ENCODE data around the gene CD58. TPM values are rescaled to one million over a fixed set of nuclear protein-coding genes. Genes with fewer than 3 reads are reported as not detected.

Gene CD58
- total RNA-seq, 1 donor from 2014 or later: 8.0 TPM

DNA sequence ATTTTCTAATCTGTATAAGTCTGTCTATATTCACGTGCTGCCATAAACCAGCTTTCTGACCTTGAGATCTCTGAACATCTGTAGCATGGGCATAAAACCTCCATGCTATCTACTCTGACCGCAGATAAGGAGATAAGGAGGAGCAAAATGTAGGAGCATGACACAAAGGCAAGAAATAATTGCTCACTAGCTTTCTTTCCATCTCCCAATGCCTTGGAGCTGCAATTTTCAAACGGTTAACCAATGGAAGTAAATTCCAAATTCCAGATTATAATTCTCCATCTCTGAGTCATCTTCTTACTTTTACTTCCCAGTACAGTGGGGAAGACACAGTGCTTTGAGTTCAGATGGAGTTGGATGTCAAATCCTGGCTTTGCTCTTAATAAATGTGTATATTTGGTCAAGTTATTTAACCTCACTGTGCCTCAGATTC lies 41.6 kb downstream of the CD58 start:
- Mint-ChIP-seq H3K4me1 (ENCODE audit: low read depth, unreplicated experiment) (peaks cover 3% of the 10 kb centered on the region), H3K27ac (ENCODE audit: unreplicated experiment) (no peak overlapping the region), H3K4me3 (ENCODE audit: unreplicated experiment) (no peak overlapping the region), H3K36me3 (ENCODE audit: unreplicated experiment) (peaks cover 36% of the 10 kb centered on the region), H3K9me3 (ENCODE audit: unreplicated experiment) (peaks cover 6% of the 10 kb centered on the region), H3K27me3 (ENCODE audit: unreplicated experiment) (peaks cover 2% of the 10 kb centered on the region)
- no peak for DNase-seq
- TF ChIP-seq, protein P1, sequence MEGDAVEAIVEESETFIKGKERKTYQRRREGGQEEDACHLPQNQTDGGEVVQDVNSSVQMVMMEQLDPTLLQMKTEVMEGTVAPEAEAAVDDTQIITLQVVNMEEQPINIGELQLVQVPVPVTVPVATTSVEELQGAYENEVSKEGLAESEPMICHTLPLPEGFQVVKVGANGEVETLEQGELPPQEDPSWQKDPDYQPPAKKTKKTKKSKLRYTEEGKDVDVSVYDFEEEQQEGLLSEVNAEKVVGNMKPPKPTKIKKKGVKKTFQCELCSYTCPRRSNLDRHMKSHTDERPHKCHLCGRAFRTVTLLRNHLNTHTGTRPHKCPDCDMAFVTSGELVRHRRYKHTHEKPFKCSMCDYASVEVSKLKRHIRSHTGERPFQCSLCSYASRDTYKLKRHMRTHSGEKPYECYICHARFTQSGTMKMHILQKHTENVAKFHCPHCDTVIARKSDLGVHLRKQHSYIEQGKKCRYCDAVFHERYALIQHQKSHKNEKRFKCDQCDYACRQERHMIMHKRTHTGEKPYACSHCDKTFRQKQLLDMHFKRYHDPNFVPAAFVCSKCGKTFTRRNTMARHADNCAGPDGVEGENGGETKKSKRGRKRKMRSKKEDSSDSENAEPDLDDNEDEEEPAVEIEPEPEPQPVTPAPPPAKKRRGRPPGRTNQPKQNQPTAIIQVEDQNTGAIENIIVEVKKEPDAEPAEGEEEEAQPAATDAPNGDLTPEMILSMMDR (IDR thresholded peaks at IDR 0.05; ENCODE audit: partially characterized antibody, unreplicated experiment): no peak

DNA sequence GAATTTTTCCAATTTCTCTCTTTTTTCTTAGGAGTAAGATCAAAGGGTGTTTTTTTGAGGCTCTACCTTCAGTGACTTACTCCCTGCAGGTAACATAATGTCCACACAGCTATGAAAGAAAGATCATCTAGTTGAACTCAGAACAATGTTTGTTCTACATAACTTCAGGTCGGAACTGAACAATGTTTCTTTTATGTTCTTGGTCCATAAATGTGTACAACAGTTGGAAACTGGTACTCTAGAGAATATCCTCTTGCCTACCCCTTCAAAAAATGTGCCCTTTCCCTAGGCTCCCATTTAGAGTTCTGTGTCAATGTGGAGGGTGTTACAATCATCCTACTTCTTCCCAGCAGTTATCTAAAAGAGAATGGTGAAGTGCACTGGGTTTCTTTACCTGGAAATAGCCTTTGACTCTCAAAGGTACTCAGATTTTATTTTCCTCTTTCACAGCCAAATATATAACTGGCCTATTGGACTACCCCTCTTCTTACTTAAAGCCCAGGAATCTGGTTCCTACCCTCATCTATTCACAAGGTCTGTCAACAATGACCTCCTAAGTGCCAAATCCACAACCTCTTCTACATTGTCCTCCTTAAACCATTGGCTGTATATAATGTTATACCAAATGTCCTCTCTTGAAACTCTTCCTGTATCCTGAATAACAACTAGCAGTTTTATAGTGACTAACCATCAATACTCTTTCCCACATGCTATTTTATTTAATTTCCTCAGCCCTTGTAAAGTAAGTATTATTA lies 42.3 kb downstream of the CD58 start:
- Mint-ChIP-seq H3K4me1 (ENCODE audit: low read depth, unreplicated experiment) (peaks cover 3% of the 10 kb centered on the region), H3K9me3 (ENCODE audit: unreplicated experiment) (peaks cover 2% of the 10 kb centered on the region), H3K4me3 (ENCODE audit: unreplicated experiment) (no peak overlapping the region), H3K27me3 (ENCODE audit: unreplicated experiment) (peaks cover 2% of the 10 kb centered on the region), H3K27ac (ENCODE audit: unreplicated experiment) (no peak overlapping the region), H3K36me3 (ENCODE audit: unreplicated experiment) (peaks cover 29% of the 10 kb centered on the region)
- TF ChIP-seq, protein P1 (IDR thresholded peaks at IDR 0.05; ENCODE audit: partially characterized antibody, unreplicated experiment): no peak
- no peak for DNase-seq

DNA sequence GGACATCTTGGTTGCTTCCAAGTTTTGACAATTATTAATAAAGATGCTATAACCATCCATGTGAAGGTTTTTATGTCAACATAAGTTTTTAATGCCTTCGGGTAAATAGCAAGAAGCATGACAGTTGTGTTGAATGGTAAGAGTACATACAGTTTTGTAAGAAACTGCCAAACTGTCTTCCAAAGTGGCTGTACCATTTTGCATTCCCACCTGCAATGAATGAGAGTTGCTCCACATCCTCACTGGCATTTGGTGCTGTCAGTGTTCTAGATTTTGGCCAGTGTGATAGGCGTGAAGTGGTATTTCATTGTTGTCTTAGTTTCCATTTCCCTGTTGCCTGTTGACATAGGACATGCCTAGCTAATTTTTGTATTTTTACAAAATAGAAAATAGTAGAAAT lies 45.4 kb downstream of the CD58 start:
- H3K36me3 Mint-ChIP-seq (ENCODE audit: unreplicated experiment): peaks cover 20% of the 10 kb centered on the region
- TF ChIP-seq, protein P1 (IDR thresholded peaks at IDR 0.05; ENCODE audit: partially characterized antibody, unreplicated experiment): no peak
- no peak overlapping the region for H3K27ac Mint-ChIP-seq (ENCODE audit: unreplicated experiment)

DNA sequence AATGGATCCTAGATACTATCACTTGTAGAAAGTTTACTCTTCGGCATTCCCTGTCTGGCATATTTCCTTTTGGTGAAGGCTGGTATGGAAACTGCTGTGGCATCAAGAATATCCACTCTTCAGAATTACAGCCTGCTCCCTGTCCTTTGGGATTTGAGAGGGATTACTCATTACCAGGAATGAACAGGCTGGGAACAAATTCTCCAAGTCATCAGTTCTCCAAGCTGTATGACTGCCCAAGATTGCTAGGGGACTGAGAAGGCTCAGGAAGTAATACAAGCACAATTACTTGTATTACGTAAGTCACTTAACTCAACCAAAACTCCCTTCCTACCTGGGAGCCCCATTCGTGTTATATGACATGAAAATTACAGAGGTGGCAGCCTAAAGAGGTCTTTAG lies 49.6 kb downstream of the CD58 start:
- no peak overlapping the region for H3K27ac Mint-ChIP-seq (ENCODE audit: unreplicated experiment)
- no peak for DNase-seq
- peaks cover 5% of the 10 kb centered on the region for H3K27me3 Mint-ChIP-seq (ENCODE audit: unreplicated experiment)
- no peaks in the 10 kb centered on the region for H3K4me1 Mint-ChIP-seq (ENCODE audit: low read depth, unreplicated experiment)
- no peak overlapping the region for H3K4me3 Mint-ChIP-seq (ENCODE audit: unreplicated experiment)
- TF ChIP-seq, protein P1 (IDR thresholded peaks at IDR 0.05; ENCODE audit: partially characterized antibody, unreplicated experiment): no peak
- H3K9me3 Mint-ChIP-seq (ENCODE audit: unreplicated experiment): peaks cover 2% of the 10 kb centered on the region
- peaks cover 4% of the 10 kb centered on the region for H3K36me3 Mint-ChIP-seq (ENCODE audit: unreplicated experiment)

More for the DNA sequence above, 45.4 kb downstream of the CD58 start:
- no peak overlapping the region for H3K4me3 Mint-ChIP-seq (ENCODE audit: unreplicated experiment)
- H3K9me3 Mint-ChIP-seq (ENCODE audit: unreplicated experiment): no peaks in the 10 kb centered on the region
- peaks cover 4% of the 10 kb centered on the region for H3K27me3 Mint-ChIP-seq (ENCODE audit: unreplicated experiment)
- no peaks in the 10 kb centered on the region for H3K4me1 Mint-ChIP-seq (ENCODE audit: low read depth, unreplicated experiment)
- DNase-seq: no peak

DNA sequence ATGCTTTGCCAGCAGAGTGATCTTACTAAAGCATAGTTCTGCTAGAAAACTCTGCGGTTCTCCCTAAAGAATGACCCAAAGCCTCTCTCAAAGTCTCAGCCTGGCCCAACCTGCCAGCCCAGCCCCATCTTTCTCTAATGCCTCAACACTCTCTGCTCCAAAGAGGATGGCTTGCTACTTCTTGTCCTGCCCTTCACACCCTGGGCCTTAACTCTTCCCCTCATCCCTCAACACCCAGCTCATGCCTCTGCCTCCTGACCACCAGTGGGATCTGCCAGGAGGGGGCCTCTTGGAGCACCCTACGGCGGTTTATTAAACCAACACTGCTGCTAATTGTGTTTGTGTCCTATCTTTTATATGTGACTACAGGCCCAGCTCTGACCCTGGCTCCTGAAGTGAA lies 52.4 kb downstream of the CD58 start:
- TF ChIP-seq, protein P1 (IDR thresholded peaks at IDR 0.05; ENCODE audit: partially characterized antibody, unreplicated experiment): no peak
- H3K36me3 Mint-ChIP-seq (ENCODE audit: unreplicated experiment): no peaks in the 10 kb centered on the region
- no peak for DNase-seq
- no peaks in the 10 kb centered on the region for H3K4me1 Mint-ChIP-seq (ENCODE audit: low read depth, unreplicated experiment)
- H3K4me3 Mint-ChIP-seq (ENCODE audit: unreplicated experiment): no peak overlapping the region
- peaks cover 2% of the 10 kb centered on the region for H3K9me3 Mint-ChIP-seq (ENCODE audit: unreplicated experiment)
- peaks cover 3% of the 10 kb centered on the region for H3K27me3 Mint-ChIP-seq (ENCODE audit: unreplicated experiment)
- no peak overlapping the region for H3K27ac Mint-ChIP-seq (ENCODE audit: unreplicated experiment)
